Activated CD4-positive, alpha-beta memory T cell treated with anti-CD3 and anti-CD28 coated beads for 36 hours (primary cell): ENCODE data around the gene RPRD1B. TPM values are rescaled to one million over a fixed set of nuclear protein-coding genes. Genes with fewer than 3 reads are reported as not detected.
"Not testable (repeated sequence)": the region's sequence is repeated elsewhere in the genome, so short reads cannot be mapped to it uniquely, and the experiment has no call there.

Experiments used
- CTCF ChIA-PET: fragments of 350-600 bp; sonication (Branson Sonifier 250); formaldehyde crosslinking; loops from one replicate; lab custom pipeline; 2021; ENCODE audit warnings: antibody characterized with exemption, inconsistent platforms; lab: Charles Lee
- POLR2A ChIA-PET: fragments of 350-600 bp; sonication (Branson Sonifier 250); formaldehyde crosslinking; loops from one replicate; lab custom pipeline; 2021; ENCODE audit warnings: antibody characterized with exemption; lab: Charles Lee
- DNase-seq: peaks from one replicate; pipeline ENCODE4 v3.0.0-alpha.2; 2020
- H3K27ac Mint-ChIP-seq: one replicate; pipeline ENCODE4 v1.8.0; 2021; ENCODE audit warnings: mixed read lengths
- H3K27me3 Mint-ChIP-seq: one replicate; pipeline ENCODE4 v1.8.0; 2021; ENCODE audit warnings: mixed read lengths
- H3K36me3 Mint-ChIP-seq: one replicate; pipeline ENCODE4 v1.8.0; 2021; ENCODE audit warnings: mixed read lengths
- H3K4me1 Mint-ChIP-seq: one replicate; pipeline ENCODE4 v1.8.0; 2021; ENCODE audit warnings: low read depth, mixed read lengths
- H3K4me3 Mint-ChIP-seq: one replicate; pipeline ENCODE4 v1.8.0; 2021; ENCODE audit warnings: mild to moderate bottlenecking, mixed read lengths
- H3K9me3 Mint-ChIP-seq: one replicate; pipeline ENCODE4 v1.8.0; 2021; ENCODE audit warnings: mixed read lengths
- intact Hi-C: fragments of 100-400 bp; cut with micrococcal nuclease; formaldehyde crosslinking; loops from one replicate; pipeline ENCODE4 v1.15.1; 2023
- total RNA-seq, 2 experiments: library from RNA; stranded (reverse); gene quantifications; one replicate each; pipeline ENCODE4 v1.2.3, GENCODE V29; 2021

The RPRD1B gene
- total RNA-seq, 2 experiments from 2014 or later = 26.2 to 28.9 TPM

GRCh38 chr20:38002422-38002821, 31.1 kb upstream of the RPRD1B start:
- H3K36me3 Mint-ChIP-seq = peaks cover 66% of the 10 kb centered on the region
- no peak for DNase-seq
- ChIA-PET CTCF (interaction anchor here (2.3 kb wide), 1 partner anchor 10 kb away, joined by 10 read pairs; no protein-coding TSS in a partner anchor), POLR2A (no interaction called here)
- peaks cover 51% of the 10 kb centered on the region for H3K4me1 Mint-ChIP-seq
- no peak overlapping the region for H3K4me3 Mint-ChIP-seq
- no peaks in the 10 kb centered on the region for H3K9me3 Mint-ChIP-seq
- intact Hi-C loops = no loop called here
- no peaks in the 10 kb centered on the region for H3K27me3 Mint-ChIP-seq
- no peak overlapping the region for H3K27ac Mint-ChIP-seq

GRCh38 chr20:38004416-38004815, 29.1 kb upstream of the RPRD1B start:
- Mint-ChIP-seq H3K9me3 (no peaks in the 10 kb centered on the region), H3K27ac (no peak overlapping the region), H3K4me1 (peaks cover 60% of the 10 kb centered on the region), H3K27me3 (no peaks in the 10 kb centered on the region), H3K36me3 (peaks cover 58% of the 10 kb centered on the region), H3K4me3 (no peak overlapping the region)
- intact Hi-C loops = no loop called here
- ChIA-PET POLR2A (interaction anchor here (0.6 kb wide), 1 partner anchor 669 kb away, joined by 5 read pairs; no protein-coding TSS in a partner anchor), CTCF (no interaction called here)
- no peak for DNase-seq

GRCh38 chr20:38005903-38006302, 27.6 kb upstream of the RPRD1B start:
- intact Hi-C loops = loop anchor here (5.0 kb wide), 1 partner anchor 84 kb away; no protein-coding TSS in a partner anchor
- Mint-ChIP-seq H3K4me1 (peaks cover 48% of the 10 kb centered on the region), H3K36me3 (peaks cover 49% of the 10 kb centered on the region), H3K4me3 (no peak overlapping the region), H3K27ac (peak overlapping the region; percentile 55), H3K9me3 (no peaks in the 10 kb centered on the region), H3K27me3 (no peaks in the 10 kb centered on the region)
- ChIA-PET CTCF (interaction anchor here (0.6 to 1.2 kb wide), 6 partner anchors 14 to 704 kb away, joined by 3 to 4 read pairs (median 3); partner anchors contain the start of genes RPRD1B and TTI1), POLR2A (interaction anchor here (1.0 to 1.2 kb wide), 4 partner anchors 13 to 43 kb away, joined by 3 to 6 read pairs (median 3); partner anchors contain the start of genes RPRD1B and TTI1)
- no peak for DNase-seq

- Mint-ChIP-seq H3K36me3 (peaks cover 49% of the 10 kb centered on the region), H3K9me3 (no peaks in the 10 kb centered on the region), H3K27ac (no peak overlapping the region), H3K4me3 (no peak overlapping the region), H3K4me1 (peaks cover 33% of the 10 kb centered on the region), H3K27me3 (no peaks in the 10 kb centered on the region)
- DNase-seq = no peak
- POLR2A ChIA-PET = no interaction called here
- intact Hi-C loops = loop anchor here (5.0 kb wide), 1 partner anchor 85 kb away; no protein-coding TSS in a partner anchor
- CTCF ChIA-PET = interaction anchor here (1.8 kb wide), 1 partner anchor 66 kb away, joined by 4 read pairs; no protein-coding TSS in a partner anchor
Observed at GRCh38 chr20:38007526-38007925, 26.0 kb upstream of the RPRD1B start.

DNA sequence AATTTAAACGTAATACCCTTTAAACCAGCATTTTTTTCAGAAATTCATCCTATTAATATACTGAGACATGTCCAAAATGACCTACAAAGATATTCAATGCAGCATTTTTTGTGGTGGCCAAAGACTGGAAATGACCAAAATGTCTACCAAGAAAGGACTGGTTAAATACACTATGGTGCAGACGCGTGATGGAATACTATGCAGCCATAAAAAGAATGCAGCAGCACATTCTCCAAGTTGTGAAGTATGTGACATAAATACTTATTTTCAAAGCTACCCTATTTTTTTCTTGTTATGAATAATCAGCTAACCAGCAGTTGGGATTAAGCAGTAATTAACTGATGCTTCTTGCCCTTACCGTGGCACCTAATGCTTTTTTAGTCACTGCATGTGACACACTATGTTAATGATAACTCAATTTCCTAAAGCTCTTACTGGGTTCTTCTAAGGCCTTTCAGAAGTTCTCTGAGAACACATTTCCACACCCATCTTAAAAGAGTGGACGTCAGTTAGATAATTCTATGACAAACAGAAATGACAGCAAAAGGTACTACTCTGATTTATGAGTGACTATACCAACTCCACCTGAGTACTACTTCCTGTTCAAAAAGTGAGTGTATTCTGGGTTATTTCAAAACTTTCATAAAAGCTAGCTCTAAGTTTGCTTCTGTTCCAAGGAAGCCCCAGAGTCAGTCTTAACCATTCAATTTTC, 25.2 kb upstream of the RPRD1B start:
- Mint-ChIP-seq H3K4me3 (no peak overlapping the region), H3K36me3 (peaks cover 57% of the 10 kb centered on the region), H3K27me3 (no peaks in the 10 kb centered on the region), H3K27ac (no peak overlapping the region), H3K4me1 (peaks cover 32% of the 10 kb centered on the region), H3K9me3 (no peaks in the 10 kb centered on the region)
- ChIA-PET CTCF (interaction anchor here (1.8 kb wide), 1 partner anchor 65 kb away, joined by 4 read pairs; no protein-coding TSS in a partner anchor), POLR2A (no interaction called here)
- intact Hi-C loops = loop anchor here (5.0 kb wide), 1 partner anchor 86 kb away; no protein-coding TSS in a partner anchor
- DNase-seq = no peak

GRCh38 chr20:38009416-38009815, 24.1 kb upstream of the RPRD1B start:
- POLR2A ChIA-PET = not testable (repeated sequence)

DNA sequence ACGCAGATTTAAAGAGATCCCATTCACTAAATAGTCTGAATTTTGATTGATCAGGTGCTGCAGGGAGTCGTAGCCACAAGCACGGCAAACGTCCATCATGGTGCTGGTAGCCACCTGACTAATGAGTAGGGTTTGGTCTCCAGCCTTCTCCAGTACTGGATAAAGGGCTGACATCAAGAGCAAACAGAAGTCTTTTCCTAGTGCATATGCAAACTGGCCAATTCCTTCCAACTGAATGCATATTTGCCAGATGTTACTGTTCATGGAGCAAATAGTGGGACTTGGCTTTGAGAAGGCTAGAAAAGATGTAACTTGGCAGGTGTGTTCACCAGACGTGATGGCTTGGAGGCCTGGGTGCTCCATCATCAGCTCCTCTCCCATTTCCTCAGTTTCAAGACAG, 21.9 kb upstream of the RPRD1B start:
- intact Hi-C loops = no loop called here
- ChIA-PET POLR2A (no interaction called here), CTCF (no interaction called here)
- no peaks in the 10 kb centered on the region for H3K9me3 Mint-ChIP-seq
- H3K27me3 Mint-ChIP-seq = no peaks in the 10 kb centered on the region
- H3K27ac Mint-ChIP-seq = no peak overlapping the region
- peaks cover 58% of the 10 kb centered on the region for H3K36me3 Mint-ChIP-seq
- H3K4me3 Mint-ChIP-seq = no peak overlapping the region
- DNase-seq = no peak
- peaks cover 18% of the 10 kb centered on the region for H3K4me1 Mint-ChIP-seq

More at GRCh38 chr20:38009416-38009815, 24.1 kb upstream of the RPRD1B start:
- H3K27me3 Mint-ChIP-seq, H3K4me3 Mint-ChIP-seq, H3K9me3 Mint-ChIP-seq, CTCF ChIA-PET, H3K27ac Mint-ChIP-seq, DNase-seq: not testable (repeated sequence)
- H3K4me1 Mint-ChIP-seq = peaks cover 32% of the 10 kb centered on the region
- H3K36me3 Mint-ChIP-seq = peaks cover 57% of the 10 kb centered on the region
- intact Hi-C loops = loop anchor here (5.0 kb wide), 1 partner anchor 87 kb away; no protein-coding TSS in a partner anchor

DNA sequence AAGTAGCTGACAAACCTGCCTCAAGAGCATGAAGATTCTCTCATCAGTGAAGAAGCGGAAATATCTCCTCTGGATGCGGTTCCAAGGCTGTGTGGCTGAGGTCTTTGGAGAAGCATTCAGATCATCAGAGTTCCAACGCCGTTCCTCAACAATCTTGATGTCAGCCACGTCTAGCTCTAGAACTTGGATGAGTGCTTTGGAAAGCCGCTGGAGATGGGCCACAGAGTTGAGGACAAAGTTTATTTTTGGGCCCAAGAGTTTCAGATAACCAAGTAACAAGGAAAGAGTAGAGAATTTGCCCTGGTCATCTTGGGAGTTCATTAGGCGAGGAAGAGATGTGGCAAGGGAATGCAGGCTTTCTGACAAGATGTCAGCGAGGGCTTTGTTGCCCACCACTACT, 21.2 kb upstream of the RPRD1B start:
- peaks cover 62% of the 10 kb centered on the region for H3K36me3 Mint-ChIP-seq
- intact Hi-C loops = no loop called here
- POLR2A ChIA-PET = no interaction called here
- DNase-seq = no peak
- no peak overlapping the region for H3K4me3 Mint-ChIP-seq
- no peak overlapping the region for H3K27ac Mint-ChIP-seq
- CTCF ChIA-PET = no interaction called here
- no peaks in the 10 kb centered on the region for H3K27me3 Mint-ChIP-seq
- H3K4me1 Mint-ChIP-seq = peaks cover 11% of the 10 kb centered on the region
- no peaks in the 10 kb centered on the region for H3K9me3 Mint-ChIP-seq

DNA sequence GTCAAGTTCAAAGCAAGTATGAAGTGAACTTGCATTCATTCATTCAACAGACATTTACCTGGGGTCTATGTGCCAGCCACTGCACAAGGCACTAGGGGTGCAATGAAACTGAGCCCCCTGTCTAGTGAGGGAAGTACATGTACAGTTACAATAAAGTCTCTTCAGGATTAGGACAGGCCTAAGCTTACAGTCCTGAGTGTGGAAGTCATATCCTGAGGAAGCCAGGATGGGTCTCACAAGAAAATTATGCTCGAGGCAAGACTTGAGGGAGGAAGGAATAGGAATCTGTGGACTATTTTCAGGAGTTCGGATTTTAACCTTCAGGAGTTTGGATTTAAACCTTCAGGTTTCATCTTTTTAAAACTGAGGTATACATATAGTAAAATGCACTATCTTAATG, 19.7 kb upstream of the RPRD1B start:
- POLR2A ChIA-PET = interaction anchor here (0.5 kb wide), 1 partner anchor 360 kb away, joined by 3 read pairs; no protein-coding TSS in a partner anchor
- peaks cover 5% of the 10 kb centered on the region for H3K9me3 Mint-ChIP-seq
- intact Hi-C loops = no loop called here

DNA sequence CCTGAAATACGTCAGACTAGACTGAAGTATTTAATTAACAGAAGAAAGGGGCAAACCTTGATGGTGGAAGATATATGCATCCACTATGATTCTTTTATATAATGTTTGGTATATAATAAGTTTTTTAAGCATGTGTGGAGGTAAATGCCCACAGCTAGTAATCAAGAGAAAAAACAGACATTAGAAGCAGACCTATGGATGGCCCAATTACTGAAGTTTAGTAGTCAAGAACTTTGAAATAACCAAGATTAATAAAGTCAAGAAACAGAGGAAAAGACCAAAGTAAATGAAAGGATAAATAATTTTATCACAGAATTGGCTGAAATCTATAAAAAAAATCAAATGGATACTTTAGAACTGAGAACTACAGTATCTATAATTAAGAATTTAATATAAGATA, 15.6 kb upstream of the RPRD1B start:
- H3K4me1 Mint-ChIP-seq = peaks cover 15% of the 10 kb centered on the region
- H3K36me3 Mint-ChIP-seq = peaks cover 61% of the 10 kb centered on the region
- POLR2A ChIA-PET = no interaction called here
- CTCF ChIA-PET = no interaction called here
- H3K4me3 Mint-ChIP-seq = no peak overlapping the region
- H3K9me3 Mint-ChIP-seq = peaks cover 7% of the 10 kb centered on the region
- intact Hi-C loops = no loop called here
- H3K27ac Mint-ChIP-seq = no peak overlapping the region
- DNase-seq = no peak
- no peaks in the 10 kb centered on the region for H3K27me3 Mint-ChIP-seq

More for the DNA sequence above, 19.7 kb upstream of the RPRD1B start:
- no peak overlapping the region for H3K27ac Mint-ChIP-seq
- peaks cover 68% of the 10 kb centered on the region for H3K36me3 Mint-ChIP-seq
- H3K4me3 Mint-ChIP-seq = no peak overlapping the region
- H3K27me3 Mint-ChIP-seq = no peaks in the 10 kb centered on the region
- peaks cover under 1% of the 10 kb centered on the region for H3K4me1 Mint-ChIP-seq
- CTCF ChIA-PET = no interaction called here
- DNase-seq = no peak

DNA sequence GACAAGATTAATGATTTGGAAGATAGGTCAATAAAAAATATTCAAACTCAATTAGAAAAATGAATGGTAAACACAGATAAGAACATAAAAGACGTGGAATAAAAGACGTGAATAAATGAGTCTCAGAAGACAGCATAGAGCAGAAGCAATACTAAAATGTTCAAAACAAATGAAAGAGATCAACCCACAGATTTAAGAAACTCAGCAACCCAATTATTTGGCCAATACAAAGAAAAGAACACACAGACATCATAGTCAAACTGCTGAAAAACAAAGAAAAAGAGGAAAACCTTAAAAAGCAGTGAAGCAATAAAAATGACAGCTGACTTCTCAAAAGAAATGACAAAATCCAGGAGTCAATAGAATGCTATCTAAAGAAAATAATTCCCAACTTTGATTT, 15.2 kb upstream of the RPRD1B start:
- intact Hi-C loops = no loop called here
- Mint-ChIP-seq H3K27ac (no peak overlapping the region), H3K9me3 (peaks cover 7% of the 10 kb centered on the region), H3K4me3 (no peak overlapping the region), H3K4me1 (peaks cover 15% of the 10 kb centered on the region), H3K36me3 (peaks cover 56% of the 10 kb centered on the region), H3K27me3 (no peaks in the 10 kb centered on the region)
- ChIA-PET CTCF (no interaction called here), POLR2A (no interaction called here)
- DNase-seq = no peak

- H3K27ac Mint-ChIP-seq = no peak overlapping the region
- peaks cover 17% of the 10 kb centered on the region for H3K4me1 Mint-ChIP-seq
- H3K4me3 Mint-ChIP-seq = no peak overlapping the region
- H3K36me3 Mint-ChIP-seq = peaks cover 41% of the 10 kb centered on the region
- DNase-seq = no peak
- H3K9me3 Mint-ChIP-seq = peaks cover 7% of the 10 kb centered on the region
- intact Hi-C loops = no loop called here
- ChIA-PET POLR2A (no interaction called here), CTCF (interaction anchor here (0.6 to 1.3 kb wide), 2 partner anchors 37 to 200 kb away, joined by 3 to 4 read pairs; no protein-coding TSS in a partner anchor)
- no peaks in the 10 kb centered on the region for H3K27me3 Mint-ChIP-seq
Observed at GRCh38 chr20:38021087-38021772, 12.3 kb upstream of the RPRD1B start.
